VCaP (cell line): ENCODE measurements around the gene MAP3K5.
"Not testable (repeated sequence)": the region's sequence is repeated elsewhere in the genome, so short reads cannot be mapped to it uniquely, and the experiment has no call there.

Experiments
- H3K27ac ChIP-seq: fragments of 450-650 bp; 2 replicates; pipeline ENCODE4 v1.5.1; 2017
- CTCF ChIP-seq: fragments of 450-650 bp; conservative IDR thresholded peaks from 2 replicates; pipeline ENCODE4 v1.5.1; 2017; ENCODE audit warnings: mild to moderate bottlenecking, moderate library complexity

Gene MAP3K5

GRCh38 chr6:136822376-136823127 is 30.3 kb upstream of the MAP3K5 start, which contains the start of gene PEX7:
Gene PEX7 (plus strand): TSS chr6:136822592. CDS start chr6:136822666, 74 bp downstream.
- H3K27ac ChIP-seq: peak within 1 kb of the TSS; percentile 87

DNA sequence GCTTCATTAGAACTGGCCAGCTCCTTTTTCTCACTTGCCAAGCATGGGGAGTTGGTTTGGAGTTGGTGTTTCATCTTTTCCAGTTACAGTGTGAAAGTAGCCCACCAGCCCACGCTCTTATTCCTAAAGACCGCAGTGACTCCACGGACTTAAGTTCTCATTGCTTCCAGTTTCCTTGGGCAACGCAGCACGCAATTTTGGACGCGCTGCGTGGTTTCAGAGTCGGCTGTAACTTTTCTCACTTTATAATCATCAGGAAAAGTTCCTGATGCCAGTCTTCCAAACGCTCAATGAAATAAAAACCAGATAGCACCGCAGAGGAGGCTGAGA is 29.7 kb upstream of the MAP3K5 start:
- peak overlapping the region; percentile 87 for H3K27ac ChIP-seq
- no peak for TF ChIP-seq CTCF

More at GRCh38 chr6:136822376-136823127, 30.3 kb upstream of the MAP3K5 start, which contains the start of gene PEX7:
- TF ChIP-seq CTCF: peak; percentile 71

- no peak for TF ChIP-seq CTCF
- no peak overlapping the region for H3K27ac ChIP-seq
Observed at GRCh38 chr6:136820561-136820960, 28.3 kb upstream of the MAP3K5 start.

DNA sequence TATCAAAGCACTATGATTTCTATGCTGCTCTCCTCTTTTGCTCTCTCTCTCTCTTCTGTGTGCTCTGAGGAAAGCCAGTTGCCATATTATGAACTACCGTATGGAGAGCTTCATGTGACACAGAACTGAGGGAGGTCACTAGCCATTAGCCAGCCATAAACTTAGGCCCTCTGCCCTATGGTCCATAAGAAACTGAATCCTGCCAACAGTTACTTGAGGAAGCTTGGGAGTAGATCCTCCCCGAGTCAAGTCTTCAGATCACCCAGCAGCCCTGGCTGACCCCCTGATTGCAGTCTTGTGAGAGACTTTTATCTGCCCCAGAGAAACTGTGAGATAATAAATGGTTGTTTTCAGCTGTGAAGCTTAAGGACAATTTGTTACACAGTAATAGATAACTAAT is 24.4 kb upstream of the MAP3K5 start:
- no peak for TF ChIP-seq CTCF
- no peak overlapping the region for H3K27ac ChIP-seq

DNA sequence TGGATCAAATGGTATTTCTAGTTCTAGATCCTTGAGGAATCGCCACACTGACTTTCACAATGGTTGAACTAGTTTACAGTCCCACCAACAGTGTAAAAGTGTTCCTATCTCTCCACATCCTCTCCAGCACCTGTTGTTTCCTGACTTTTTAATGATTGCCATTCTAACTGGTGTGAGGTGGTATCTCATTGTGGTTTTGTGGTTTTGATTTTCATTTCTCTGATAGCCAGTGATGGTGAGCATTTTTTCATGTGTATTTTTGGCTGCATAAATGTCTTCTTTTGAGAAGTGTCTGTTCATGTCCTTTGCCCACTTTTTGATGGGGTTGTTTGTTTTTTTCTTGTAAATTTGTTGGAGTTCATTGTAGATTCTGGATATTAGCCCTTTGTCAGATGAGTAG is 23.3 kb upstream of the MAP3K5 start:
- H3K27ac ChIP-seq: not testable (repeated sequence)

DNA sequence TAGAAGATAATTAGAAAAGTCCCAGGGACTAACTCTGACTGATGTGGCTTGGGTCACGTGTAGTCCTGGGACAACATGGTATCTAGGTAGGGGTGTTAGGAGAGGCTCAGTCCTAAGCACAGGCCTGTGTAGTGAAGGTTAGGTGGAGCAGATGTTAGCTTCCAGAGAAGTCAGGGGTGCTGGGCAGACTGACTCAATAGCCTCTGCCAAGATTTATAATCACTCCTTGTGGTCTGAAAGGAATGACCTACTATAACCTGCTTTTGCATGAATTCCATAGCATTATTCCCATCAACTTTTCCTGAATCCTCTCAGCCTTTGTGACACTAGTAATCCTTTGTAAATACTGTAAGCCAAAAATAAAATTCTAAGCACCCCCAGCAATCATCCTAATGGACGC is 19.9 kb upstream of the MAP3K5 start:
- no peak overlapping the region for H3K27ac ChIP-seq
- TF ChIP-seq CTCF: no peak

DNA sequence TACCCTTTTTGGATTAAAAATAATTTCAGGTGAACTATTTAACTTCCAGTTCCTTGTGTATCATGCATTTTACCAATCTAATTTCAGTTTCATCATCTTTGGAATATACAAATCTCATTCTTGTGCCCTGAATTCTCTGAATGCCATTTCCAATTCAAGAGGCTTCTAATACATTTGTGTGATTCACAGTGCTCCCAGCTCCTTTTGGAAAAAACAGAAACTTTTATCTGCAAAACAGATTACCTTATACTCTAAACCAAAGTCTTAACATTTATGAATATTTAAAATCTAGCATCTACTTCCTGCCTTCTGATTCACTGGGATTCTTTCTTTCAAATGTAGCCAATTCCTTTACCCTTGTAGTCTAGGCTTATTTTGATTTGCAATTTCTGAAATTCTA is 19.0 kb upstream of the MAP3K5 start:
- no peak overlapping the region for H3K27ac ChIP-seq
- TF ChIP-seq CTCF: no peak

DNA sequence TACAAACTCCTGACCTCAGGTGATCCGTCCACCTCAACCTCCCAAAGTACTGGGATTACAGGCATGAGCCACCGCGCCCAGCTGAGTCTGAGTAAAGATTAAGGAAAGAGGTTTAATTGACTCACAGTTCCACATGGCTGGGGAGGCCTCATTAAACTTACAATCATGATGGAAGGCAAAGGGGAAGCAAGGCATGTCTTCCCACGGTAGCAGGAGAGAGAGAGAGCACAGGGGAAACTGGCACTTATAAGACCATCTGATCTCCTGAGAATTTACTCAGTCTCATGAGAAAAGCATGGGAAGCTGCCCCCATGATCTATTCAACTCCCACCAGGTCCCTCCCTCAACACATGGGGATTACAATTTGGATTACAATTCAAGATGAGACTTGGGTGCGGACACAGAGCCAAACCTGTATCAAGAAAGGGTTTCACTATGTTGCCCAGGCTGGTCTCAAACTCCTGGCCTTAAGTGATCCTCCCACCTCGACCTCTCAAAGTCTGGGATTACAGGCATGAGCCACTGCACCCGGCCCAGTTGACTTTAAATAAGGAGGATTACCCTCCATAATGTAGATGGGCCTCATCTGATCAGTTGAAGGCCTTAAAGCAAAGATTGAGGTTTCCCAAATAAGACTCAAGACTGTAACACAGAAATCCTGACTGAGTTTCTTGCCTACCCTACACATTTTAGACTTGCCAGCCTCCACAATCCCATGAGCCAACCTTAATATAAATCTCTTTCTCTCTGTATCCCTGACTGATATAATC is 17.0 kb upstream of the MAP3K5 start:
- no peak overlapping the region for H3K27ac ChIP-seq
- no peak for TF ChIP-seq CTCF
